Neural cell (in vitro differentiated cells): ENCODE data around the gene C16orf89.

Experiments
- CTCF ChIP-seq: fragments of 450-650 bp; IDR thresholded peaks from 2 replicates; pipeline ENCODE4 v1.5.1; 2014; ENCODE audit warnings: antibody characterized with exemption, mild to moderate bottlenecking, moderate library complexity; ENCODE audit not compliant: poor library complexity, severe bottlenecking
- EP300 ChIP-seq: fragments of 450-650 bp; conservative IDR thresholded peaks from 2 replicates; pipeline ENCODE4 v1.6.1; 2014; ENCODE audit warnings: antibody characterized with exemption, mild to moderate bottlenecking, moderate library complexity; ENCODE audit not compliant: poor library complexity, severe bottlenecking
- POLR2AphosphoS5 ChIP-seq: IDR thresholded peaks from 2 replicates; pipeline ENCODE4 v1.6.1; 2012

DNA sequence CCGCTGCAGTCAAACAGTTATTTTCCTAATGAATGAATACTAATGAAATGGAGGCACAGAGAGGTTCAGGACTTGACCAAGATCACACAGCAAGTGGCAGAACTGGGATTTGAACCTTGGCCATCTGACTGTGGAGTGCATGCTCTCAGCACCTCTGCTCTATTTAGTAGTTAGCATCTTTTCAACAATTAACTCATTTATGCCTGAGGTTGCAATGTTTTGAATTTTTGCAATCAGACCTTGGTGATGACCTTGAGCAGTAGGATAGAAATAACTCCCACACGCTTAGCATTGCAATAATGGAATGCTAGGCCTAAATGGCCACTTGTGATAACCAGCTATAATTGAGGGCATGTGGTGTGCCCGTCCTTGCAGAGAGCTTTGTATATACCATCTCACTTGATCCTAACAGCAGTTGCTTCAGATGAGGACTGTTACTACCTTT, 63.0 kb downstream of the C16orf89 start:
- TF ChIP-seq CTCF (no peak), POLR2AphosphoS5 (no peak), EP300 (no peak)
